ENCODE data around the gene KIZ.
"Not testable (repeated sequence)": the region's sequence is repeated elsewhere in the genome, so short reads cannot be mapped to it uniquely, and the experiment has no call there.

KIZ gene

GRCh38 chr20:21234324-21234723, 108.4 kb downstream of the KIZ start:
- DNase-seq = no peak

GRCh38 chr20:21234806-21235483, 109.1 kb downstream of the KIZ start:
- DNase-seq = no peak

GRCh38 chr20:21235484-21236445, 109.9 kb downstream of the KIZ start:
- peak; percentile 81 for DNase-seq

GRCh38 chr20:21237956-21238799, 112.3 kb downstream of the KIZ start:
- DNase-seq = no peak

GRCh38 chr20:21238818-21239536, 113.1 kb downstream of the KIZ start:
- DNase-seq = no peak

- no peak for DNase-seq
Observed at GRCh38 chr20:21240394-21240793, 114.5 kb downstream of the KIZ start.

- DNase-seq = no peak
Observed at GRCh38 chr20:21241406-21241805, 115.5 kb downstream of the KIZ start.

- DNase-seq = no peak
Observed at GRCh38 chr20:21243811-21244210, 117.9 kb downstream of the KIZ start.

GRCh38 chr20:21244808-21245207, 118.9 kb downstream of the KIZ start:
- DNase-seq = no peak

- no peak for DNase-seq
Observed at GRCh38 chr20:21246161-21246560, 120.3 kb downstream of the KIZ start.

GRCh38 chr20:21247603-21248095, 121.8 kb downstream of the KIZ start:
- DNase-seq = not testable (repeated sequence)

GRCh38 chr20:21251278-21251677, 125.4 kb downstream of the KIZ start:
- peak; percentile 67 for DNase-seq

- DNase-seq = no peak
Observed at GRCh38 chr20:21257192-21257591, 131.3 kb downstream of the KIZ start.

GRCh38 chr20:21258411-21258810, 132.5 kb downstream of the KIZ start:
- DNase-seq = no peak

GRCh38 chr20:21259346-21259745, 133.5 kb downstream of the KIZ start:
- DNase-seq = no peak

GRCh38 chr20:21262812-21263211, 136.9 kb downstream of the KIZ start:
- DNase-seq = no peak

- DNase-seq = no peak
Observed at GRCh38 chr20:21265261-21266190, 139.6 kb downstream of the KIZ start.

- no peak for DNase-seq
Observed at GRCh38 chr20:21266191-21266536, 140.3 kb downstream of the KIZ start.

GRCh38 chr20:21269772-21270171, 143.9 kb downstream of the KIZ start:
- no peak for DNase-seq

- DNase-seq = no peak
Observed at GRCh38 chr20:21270806-21271205, 144.9 kb downstream of the KIZ start.

- DNase-seq = no peak
Observed at GRCh38 chr20:21272279-21272678, 146.4 kb downstream of the KIZ start.
